Common myeloid progenitor, CD34-positive (primary cell): ENCODE data around the gene WHAMM.

ENCODE experiments used
- CTCF ChIA-PET: fragments of 350-600 bp; sonication (Branson Sonifier 250); formaldehyde crosslinking; loops from one replicate; lab custom pipeline; 2021; ENCODE audit warnings: antibody characterized with exemption; lab: Charles Lee
- POLR2A ChIA-PET: fragments of 350-600 bp; sonication (Branson Sonifier 250); formaldehyde crosslinking; loops from one replicate; lab custom pipeline; 2021; ENCODE audit warnings: antibody characterized with exemption; lab: Charles Lee
- DNase-seq, 3 donors: peaks; one replicate each; pipeline versions ENCODE4 v3.0.0 to v3.0.0-alpha.2; 2013
- H3K27ac ChIP-seq, 2 experiments: 1 replicate in 1 of 2; 2 replicates in 1 of 2; pipeline ENCODE4 v1.7.0; 2013; ENCODE audit warnings: inconsistent platforms in 2 of 2, low read length in 2 of 2, mild to moderate bottlenecking in 2 of 2, low read depth in 1 of 2, moderate library complexity in 1 of 2; ENCODE audit not compliant: severe bottlenecking in 2 of 2, insufficient read depth in 1 of 2, poor library complexity in 1 of 2
- H3K27me3 ChIP-seq, 5 experiments: replicated peaks in 2 of 5; 1 replicate in 3 of 5; 2 replicates in 2 of 5; pipeline versions ENCODE4 v1.6.1 to v1.7.0; 2013; ENCODE audit warnings: low read length in 4 of 5, mild to moderate bottlenecking in 2 of 5, moderate library complexity in 2 of 5, inconsistent platforms in 1 of 5; ENCODE audit not compliant: insufficient read depth in 5 of 5, control insufficient read depth in 4 of 5
- H3K36me3 ChIP-seq, 4 experiments: 1 replicate in 2 of 4; 2 replicates in 2 of 4; pipeline versions ENCODE4 v1.6.1 to v1.7.0; 2013; ENCODE audit warnings: low read length in 3 of 4, control low read depth in 1 of 4, mild to moderate bottlenecking in 1 of 4; ENCODE audit not compliant: control insufficient read depth in 4 of 4, insufficient read depth in 4 of 4
- H3K4me1 ChIP-seq, 4 experiments: 1 replicate in 3 of 4; 2 replicates in 1 of 4; pipeline versions ENCODE4 v1.6.1 to v1.7.1; 2013; ENCODE audit warnings: low read length in 3 of 4, mild to moderate bottlenecking in 3 of 4, control low read depth in 1 of 4, inconsistent platforms in 1 of 4, moderate library complexity in 1 of 4; ENCODE audit not compliant: control insufficient read depth in 4 of 4, insufficient read depth in 4 of 4; ENCODE audit errors: control extremely low read depth in 1 of 4
- H3K4me3 ChIP-seq, 7 experiments: 1 replicate in 4 of 7; 2 replicates in 3 of 7; pipeline versions ENCODE4 v1.5.1 to v1.7.0; 2013; ENCODE audit warnings: mild to moderate bottlenecking in 7 of 7, low read length in 6 of 7, moderate library complexity in 6 of 7, inconsistent platforms in 2 of 7, low read depth in 2 of 7, control low read depth in 1 of 7; ENCODE audit not compliant: insufficient read depth in 4 of 7, control insufficient read depth in 1 of 7; ENCODE audit errors: extremely low read depth in 1 of 7
- H3K9me3 ChIP-seq, 5 experiments: 1 replicate in 4 of 5; 2 replicates in 1 of 5; pipeline versions ENCODE4 v1.6.1 to v1.7.1; 2013; ENCODE audit warnings: low read length in 4 of 5, mild to moderate bottlenecking in 2 of 5, inconsistent platforms in 1 of 5, low read depth in 1 of 5, moderate library complexity in 1 of 5; ENCODE audit not compliant: control insufficient read depth in 4 of 5, insufficient read depth in 2 of 5; ENCODE audit errors: control extremely low read depth in 1 of 5
- WGBS: methylation state at CpG from one replicate; pipeline ENCODE4 v1.1.5; 2013; ENCODE audit not compliant: insufficient coverage; 5-methylcytosine and 5-hydroxymethylcytosine counted together

Gene WHAMM

DNA sequence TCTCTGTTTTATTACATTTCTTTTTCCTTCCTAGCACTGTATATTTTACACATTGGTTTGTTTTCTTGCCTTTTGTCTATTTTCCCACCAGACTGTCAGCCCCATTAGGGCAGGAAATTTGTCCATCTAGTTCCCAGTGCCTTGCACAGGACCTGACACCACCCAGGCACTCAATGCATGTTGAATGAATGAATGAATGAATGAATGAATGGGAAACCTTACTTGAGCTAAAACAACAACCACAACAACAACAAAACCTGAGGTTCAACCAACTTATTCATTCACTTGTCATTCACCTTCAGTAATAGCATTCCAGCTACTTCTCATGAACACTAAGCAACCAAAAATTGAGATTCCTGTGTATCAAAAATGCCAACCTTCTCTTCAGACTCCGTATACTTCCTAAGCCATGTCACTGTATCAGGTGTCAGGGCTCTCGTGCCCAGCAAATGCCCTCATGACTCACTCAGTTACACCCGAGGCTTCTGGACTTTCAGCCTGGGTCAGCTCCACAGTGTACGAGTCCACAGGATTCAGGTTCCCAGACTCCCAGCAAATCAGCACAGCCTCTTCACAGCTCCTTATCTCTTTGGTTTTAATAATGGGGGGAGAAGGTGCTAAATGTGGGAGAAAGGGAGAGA is 40.9 kb upstream of the WHAMM start:
- CTCF ChIA-PET, result interaction anchor here (1.6 kb wide), 1 partner anchor 18 kb away, joined by 4 read pairs; no protein-coding TSS in a partner anchor
- 100% methylated on average over 2 of the region's 4 CpGs for WGBS
- POLR2A ChIA-PET, result no interaction called here
- no peaks in the 10 kb centered on the region for H3K9me3 ChIP-seq
- no peaks in the 10 kb centered on the region for H3K27me3 ChIP-seq
- peaks cover 2 to 14% (median 9%) of the 10 kb centered on the region in 4 experiments for H3K36me3 ChIP-seq
- DNase-seq, result no peak
- no peak overlapping the region for H3K4me3 ChIP-seq
- H3K4me1 ChIP-seq, result peaks cover 0 to 6% (median under 1%) of the 10 kb centered on the region in 4 experiments
- H3K27ac ChIP-seq, result no peak overlapping the region

DNA sequence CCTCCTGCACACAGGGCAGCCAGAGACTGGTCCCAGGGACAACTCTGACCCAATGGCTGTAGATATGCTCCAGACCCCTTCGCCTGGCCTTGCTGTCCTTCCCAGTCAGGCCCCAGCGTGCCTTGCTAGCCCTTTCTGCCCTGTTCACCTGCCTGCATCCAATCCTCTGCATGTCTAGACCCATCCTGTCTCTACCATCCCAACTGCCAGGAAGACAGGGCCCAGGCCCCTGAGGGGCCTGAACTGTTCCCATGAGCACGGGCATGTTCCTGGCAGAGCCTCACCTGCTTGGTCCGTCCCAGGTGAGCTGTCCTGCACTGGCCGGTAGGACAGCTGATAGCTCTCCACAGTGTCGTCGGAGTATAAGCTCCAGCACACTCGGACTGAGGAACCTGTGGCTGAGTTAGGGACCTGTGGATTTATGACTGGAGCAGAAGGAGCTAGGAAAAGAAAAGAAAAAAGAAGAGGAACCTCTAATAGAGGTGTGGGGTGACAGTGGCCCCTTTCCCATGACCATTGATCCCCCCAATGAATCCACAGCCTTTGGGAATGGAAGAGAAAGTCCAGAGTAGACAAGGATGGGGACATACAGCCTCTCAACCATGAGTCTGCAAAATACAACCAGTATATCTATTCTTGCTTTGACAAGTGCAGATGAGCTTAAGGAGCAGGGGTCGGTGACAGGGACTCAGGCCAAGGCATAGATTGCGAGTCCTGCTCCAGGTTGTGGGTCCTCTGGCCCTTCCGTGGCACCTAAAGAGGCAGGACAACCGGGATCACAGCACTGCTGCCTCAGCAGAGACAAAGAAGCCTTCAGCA is 37.4 kb upstream of the WHAMM start:
- Histone ChIP-seq H3K4me1 (peaks cover 0 to 13% (median 1%) of the 10 kb centered on the region in 4 experiments), H3K9me3 (no peaks in the 10 kb centered on the region), H3K27me3 (no peaks in the 10 kb centered on the region), H3K27ac (no peak overlapping the region), H3K36me3 (peaks cover 0 to 3% (median 3%) of the 10 kb centered on the region in 4 experiments), H3K4me3 (no peak overlapping the region)
- DNase-seq, result no peak
- WGBS, result 97% methylated on average over 10 of the region's 12 CpGs
- ChIA-PET POLR2A (no interaction called here), CTCF (no interaction called here)

DNA sequence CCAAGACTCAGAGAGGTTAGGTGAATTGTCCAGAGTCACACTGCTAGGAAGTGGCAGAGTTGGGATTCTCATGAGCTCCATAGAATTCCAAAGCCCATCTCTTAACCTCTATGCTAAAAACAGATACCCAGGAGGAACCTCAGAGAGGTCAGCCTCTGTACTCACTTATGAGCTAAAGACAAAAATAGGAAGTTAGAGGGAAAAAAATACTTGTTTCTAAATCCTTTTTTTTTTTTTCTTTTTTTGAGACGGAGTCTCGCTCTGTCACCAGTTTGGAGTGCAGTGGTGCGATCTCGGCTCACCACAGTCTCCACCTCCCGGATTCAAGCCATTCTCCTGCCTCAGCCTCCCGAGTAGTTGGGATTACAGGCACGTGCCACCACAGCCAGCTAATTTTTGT is 34.9 kb upstream of the WHAMM start:
- no peaks in the 10 kb centered on the region for H3K36me3 ChIP-seq
- POLR2A ChIA-PET, result no interaction called here
- no peak overlapping the region for H3K27ac ChIP-seq
- DNase-seq, result peak in 2 of 3 donors; percentile 26 to 36
- no peaks in the 10 kb centered on the region for H3K9me3 ChIP-seq
- H3K27me3 ChIP-seq, result no peaks in the 10 kb centered on the region
- CTCF ChIA-PET, result interaction anchor here (0.6 to 0.9 kb wide), 3 partner anchors 21 to 234 kb away, joined by 3 to 5 read pairs (median 3); partner anchors contain the start of gene RPS17
- H3K4me3 ChIP-seq, result no peak overlapping the region
- H3K4me1 ChIP-seq, result peaks cover 0 to 13% (median 1%) of the 10 kb centered on the region in 4 experiments
- WGBS, result 40% methylated on average over 1 of the region's 7 CpGs

DNA sequence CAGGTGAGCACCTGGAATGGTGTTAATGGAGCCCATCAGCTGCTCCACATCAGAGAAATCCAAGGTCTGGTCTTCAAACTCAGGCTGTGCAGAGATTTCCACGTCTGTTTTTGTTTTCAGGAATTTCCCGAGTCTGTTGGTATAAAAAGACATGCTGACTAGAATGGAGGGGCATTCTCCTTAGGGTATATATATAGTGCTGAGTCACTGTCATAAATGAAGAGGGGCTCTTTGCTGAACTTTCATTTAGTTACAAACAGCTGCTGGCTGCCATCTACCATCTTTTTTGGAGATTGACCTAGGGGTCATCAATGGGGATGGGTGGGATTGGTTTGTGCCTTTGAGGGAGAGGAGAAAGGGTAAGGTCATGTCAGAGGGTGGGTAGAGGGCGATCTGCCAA is 30.7 kb upstream of the WHAMM start:
- Histone ChIP-seq H3K36me3 (no peaks in the 10 kb centered on the region), H3K27ac (no peak overlapping the region), H3K9me3 (no peaks in the 10 kb centered on the region), H3K4me3 (no peak overlapping the region), H3K27me3 (no peaks in the 10 kb centered on the region), H3K4me1 (peaks cover 0 to 5% (median under 1%) of the 10 kb centered on the region in 4 experiments)
- no peak for DNase-seq
- POLR2A ChIA-PET, result no interaction called here
- CTCF ChIA-PET, result interaction anchor here (0.6 to 1.0 kb wide), 2 partner anchors 12 to 134 kb away, joined by 3 read pairs; no protein-coding TSS in a partner anchor
- WGBS, result 93% methylated on average over 3 of the region's 3 CpGs

DNA sequence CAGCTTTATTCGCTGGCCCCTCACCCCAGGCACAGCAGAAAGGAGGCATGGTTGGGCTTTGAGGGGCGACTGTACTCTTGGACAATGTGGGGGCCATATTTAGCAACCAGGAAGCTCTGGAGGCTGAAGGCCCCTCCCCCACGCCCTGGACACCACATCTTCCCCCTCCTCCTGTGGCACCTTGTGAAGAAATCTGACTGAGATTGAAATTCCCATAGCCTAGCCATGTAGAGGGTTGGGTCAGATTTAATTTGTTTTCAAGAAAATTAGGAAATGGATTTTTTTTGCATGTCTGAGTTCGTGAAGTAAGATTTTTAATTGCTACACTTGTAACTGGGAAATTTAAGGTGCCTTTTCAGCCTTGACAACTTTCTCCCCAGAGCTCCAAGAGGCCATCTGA is 28.1 kb upstream of the WHAMM start:
- Histone ChIP-seq H3K9me3 (no peaks in the 10 kb centered on the region), H3K4me1 (no peaks in the 10 kb centered on the region), H3K27me3 (no peaks in the 10 kb centered on the region), H3K36me3 (no peaks in the 10 kb centered on the region), H3K4me3 (no peak overlapping the region), H3K27ac (no peak overlapping the region)
- DNase-seq, result no peak
- CTCF ChIA-PET, result no interaction called here
- 97% methylated on average over 3 of the region's 4 CpGs for WGBS
- POLR2A ChIA-PET, result no interaction called here

DNA sequence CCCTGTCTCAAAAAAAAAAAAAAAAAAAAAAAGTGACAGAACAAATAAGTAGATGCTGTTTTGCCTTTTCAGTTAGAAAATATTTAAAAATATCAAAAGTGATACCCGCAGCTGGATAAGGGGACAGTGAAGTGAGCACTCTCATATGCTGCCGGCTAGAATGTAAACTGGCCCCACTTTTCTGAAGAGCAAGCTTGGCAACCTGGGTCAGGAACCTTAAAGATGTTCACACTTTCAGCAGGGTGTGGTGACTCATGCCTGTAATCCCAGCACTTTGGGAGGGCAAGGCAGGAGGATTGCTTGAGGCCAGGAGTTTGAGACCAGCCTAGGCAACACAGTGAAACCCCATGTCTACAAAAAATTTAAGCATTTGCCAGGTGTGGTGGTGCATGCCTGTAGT is 20.9 kb upstream of the WHAMM start:
- H3K4me1 ChIP-seq, result no peaks in the 10 kb centered on the region
- ChIA-PET CTCF (no interaction called here), POLR2A (no interaction called here)
- no peaks in the 10 kb centered on the region for H3K36me3 ChIP-seq
- H3K9me3 ChIP-seq, result no peaks in the 10 kb centered on the region
- 89% methylated on average over 2 of the region's 2 CpGs for WGBS
- no peak overlapping the region for H3K27ac ChIP-seq
- H3K27me3 ChIP-seq, result no peaks in the 10 kb centered on the region
- DNase-seq, result no peak
- H3K4me3 ChIP-seq, result no peak overlapping the region

DNA sequence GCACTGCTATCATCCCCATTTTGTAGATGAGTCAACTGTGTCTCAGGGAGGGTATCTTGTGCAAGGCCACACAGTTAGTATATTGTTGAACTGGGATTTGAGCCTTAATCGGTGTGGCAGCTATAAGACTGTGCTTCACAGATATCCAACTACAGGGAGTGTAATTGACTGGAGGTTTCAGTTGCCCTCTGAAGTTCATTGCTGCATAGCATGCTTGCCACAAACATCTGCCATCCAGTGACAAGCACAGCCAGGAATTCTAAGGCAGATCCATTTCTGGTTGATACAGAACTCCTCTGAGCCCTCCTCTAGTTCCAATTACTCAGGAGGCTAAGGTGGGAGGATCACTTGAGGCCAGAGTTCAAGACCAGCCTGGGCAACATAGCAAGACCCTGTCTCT is 19.9 kb upstream of the WHAMM start:
- Histone ChIP-seq H3K9me3 (peaks cover 0 to 6% (median 0%) of the 10 kb centered on the region in 5 experiments), H3K4me3 (no peak overlapping the region), H3K4me1 (no peaks in the 10 kb centered on the region), H3K36me3 (no peaks in the 10 kb centered on the region), H3K27me3 (no peaks in the 10 kb centered on the region), H3K27ac (no peak overlapping the region)
- no peak for DNase-seq
- WGBS, result 100% methylated on average over 1 of the region's 1 CpG
- CTCF ChIA-PET, result no interaction called here
- POLR2A ChIA-PET, result no interaction called here
